Ishikawa (cell line): ENCODE data around the gene FABP7.

Experiments
- CEBPB ChIP-seq: IDR thresholded peaks from 2 replicates; pipeline ENCODE4 v1.6.1; 2012
- CREB1 ChIP-seq: IDR thresholded peaks from 2 replicates; pipeline ENCODE4 v1.6.1; 2012; ENCODE audit warnings: low read depth
- EGR1 ChIP-seq: IDR thresholded peaks from 2 replicates; pipeline ENCODE4 v1.6.1; 2012
- EP300 ChIP-seq: IDR thresholded peaks from 2 replicates; pipeline ENCODE4 v1.6.1; 2012; ENCODE audit warnings: borderline replicate concordance
- FOXM1 ChIP-seq: IDR thresholded peaks from 2 replicates; pipeline ENCODE4 v1.6.1; 2012; ENCODE audit warnings: low read depth, borderline replicate concordance
- MAX ChIP-seq: IDR thresholded peaks from 2 replicates; pipeline ENCODE4 v1.6.1; 2012
- NFIC ChIP-seq: IDR thresholded peaks from 2 replicates; pipeline ENCODE4 v1.6.1; 2012
- RAD21 ChIP-seq: IDR thresholded peaks from 2 replicates; pipeline ENCODE4 v1.6.1; 2012; ENCODE audit warnings: low read depth
- REST ChIP-seq: IDR thresholded peaks from 2 replicates; pipeline ENCODE4 v1.6.1; 2012; ENCODE audit warnings: low read depth, mild to moderate bottlenecking
- TAF1 ChIP-seq: IDR thresholded peaks from 2 replicates; pipeline ENCODE4 v1.6.1; 2012; ENCODE audit warnings: low read depth, mild to moderate bottlenecking
- TCF12 ChIP-seq: IDR thresholded peaks from 2 replicates; pipeline ENCODE4 v1.6.1; 2012; ENCODE audit warnings: low read depth
- USF1 ChIP-seq: IDR thresholded peaks from 2 replicates; pipeline ENCODE4 v1.6.1; 2012
- YY1 ChIP-seq: IDR thresholded peaks from 2 replicates; pipeline ENCODE4 v1.6.1; 2012; ENCODE audit warnings: low read depth
- ZBTB7A ChIP-seq: IDR thresholded peaks from 2 replicates; pipeline ENCODE4 v1.6.1; 2012; ENCODE audit warnings: low read depth

- TF ChIP-seq EP300, result no peak
- TF ChIP-seq YY1, result no peak
- no peak for TF ChIP-seq USF1
- TF ChIP-seq RAD21, result no peak
- no peak for TF ChIP-seq FOXM1
- no peak for TF ChIP-seq TCF12
- no peak for TF ChIP-seq CEBPB
- TF ChIP-seq MAX, result no peak
- TF ChIP-seq EGR1, result no peak
- no peak for TF ChIP-seq ZBTB7A
- no peak for TF ChIP-seq NFIC
- TF ChIP-seq REST, result no peak
- no peak for TF ChIP-seq CREB1
- no peak for TF ChIP-seq TAF1
These were observed 11.8 kb downstream of the FABP7 start for GRCh38 chr6:122791310-122791679.
